Eye (tissue), 1 donor: ENCODE measurements around the gene UCK2.

Source experiments
- DNase-seq: peaks from one replicate; pipeline ENCODE4 v3.0.0-alpha.2; 2015

Gene UCK2

DNA sequence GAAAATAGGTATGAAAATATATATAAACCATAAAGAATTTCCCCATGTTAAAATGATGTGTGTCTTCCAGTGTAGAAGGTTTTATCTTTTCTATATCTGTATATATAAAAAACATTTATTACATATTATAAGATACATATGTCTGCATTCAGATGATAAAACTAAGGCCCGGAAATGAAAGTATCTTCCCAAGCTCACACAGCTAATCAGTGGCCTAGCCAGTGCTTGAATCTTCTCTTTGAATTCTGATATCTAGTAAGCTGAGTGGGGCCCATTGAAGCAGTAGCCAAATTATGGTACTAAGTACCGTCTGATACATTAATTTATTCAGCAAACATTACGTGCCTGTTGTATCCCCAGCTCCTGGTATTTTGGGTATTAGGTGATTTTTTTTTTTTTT lies 28.6 kb downstream of the UCK2 start:
- DNase-seq = no peak

DNA sequence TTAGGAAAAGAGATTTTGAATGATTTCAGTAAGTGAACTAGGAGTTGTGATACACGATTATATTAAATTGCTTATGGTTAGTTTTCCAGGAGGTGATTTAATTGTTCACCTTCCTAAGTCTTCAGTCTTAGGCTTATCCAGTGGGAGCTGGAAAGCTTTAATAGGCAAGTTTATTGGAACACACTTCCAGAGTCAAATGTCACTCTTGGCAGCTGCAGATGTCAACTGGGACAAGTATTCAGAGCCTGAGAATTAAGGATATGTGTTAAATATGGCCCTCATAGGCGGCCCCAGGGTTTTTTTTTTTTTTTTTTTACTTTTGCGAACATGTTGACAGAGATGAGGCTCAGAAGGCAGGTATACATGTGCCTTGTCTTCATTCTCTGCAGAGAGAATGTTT lies 29.2 kb downstream of the UCK2 start:
- no peak for DNase-seq

DNA sequence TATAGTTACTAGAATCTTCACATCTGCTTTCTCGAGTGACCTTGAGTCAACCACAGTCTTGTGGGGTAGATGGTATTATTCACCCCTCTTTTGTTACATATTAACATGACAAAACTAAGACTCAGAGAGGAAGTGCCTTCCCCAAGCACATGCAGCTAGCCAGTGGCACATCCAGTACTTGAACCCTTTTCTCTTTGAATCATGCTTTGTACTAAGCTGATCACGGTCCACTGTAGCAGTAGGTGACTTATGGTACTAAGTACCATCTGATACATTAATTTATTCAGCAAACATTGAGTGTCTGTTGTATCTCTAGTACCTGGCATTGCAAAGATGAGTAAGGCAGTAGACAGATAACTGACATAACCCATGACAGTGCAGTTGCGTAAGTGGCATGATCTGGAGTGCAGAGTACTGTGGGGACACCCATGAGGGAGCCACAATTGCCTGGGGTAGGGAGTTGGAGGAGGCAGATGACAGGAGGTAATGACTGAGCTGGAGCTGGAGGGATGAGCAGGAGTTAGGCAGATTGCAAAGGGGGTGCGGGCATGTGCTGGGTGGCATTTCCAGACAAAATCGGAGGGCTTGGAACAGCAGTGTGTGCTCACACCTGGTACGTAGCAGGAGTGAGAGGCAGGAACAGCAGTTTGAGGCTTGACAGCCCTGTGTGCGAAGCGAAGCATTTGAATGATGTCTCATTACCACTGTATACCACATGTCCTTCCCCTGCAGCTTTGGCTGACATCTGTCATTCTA lies 29.8 kb downstream of the UCK2 start:
- DNase-seq = no peak

DNA sequence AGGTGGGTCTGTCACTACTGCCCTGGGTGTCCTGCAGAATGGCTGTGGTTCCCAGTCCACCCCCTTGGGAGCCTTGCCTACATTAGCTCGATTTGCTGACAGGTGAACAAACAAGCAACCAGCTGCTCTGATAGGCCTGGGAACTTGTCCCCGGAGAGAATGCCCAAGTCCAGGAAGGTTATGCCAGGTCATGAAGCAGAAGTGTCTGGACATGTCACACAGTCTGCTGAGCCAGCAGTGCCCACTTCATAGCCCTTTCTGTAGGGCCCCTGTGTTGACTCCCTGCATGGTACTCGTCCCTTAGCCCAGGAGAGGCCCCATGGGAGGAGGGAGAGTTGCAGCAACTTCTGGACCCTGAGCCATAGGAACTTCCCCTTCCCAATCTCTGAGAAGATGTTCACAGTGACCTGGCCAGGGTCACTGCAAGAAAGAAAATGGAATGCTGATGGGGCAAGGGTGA lies 31.0 kb downstream of the UCK2 start:
- no peak for DNase-seq

DNA sequence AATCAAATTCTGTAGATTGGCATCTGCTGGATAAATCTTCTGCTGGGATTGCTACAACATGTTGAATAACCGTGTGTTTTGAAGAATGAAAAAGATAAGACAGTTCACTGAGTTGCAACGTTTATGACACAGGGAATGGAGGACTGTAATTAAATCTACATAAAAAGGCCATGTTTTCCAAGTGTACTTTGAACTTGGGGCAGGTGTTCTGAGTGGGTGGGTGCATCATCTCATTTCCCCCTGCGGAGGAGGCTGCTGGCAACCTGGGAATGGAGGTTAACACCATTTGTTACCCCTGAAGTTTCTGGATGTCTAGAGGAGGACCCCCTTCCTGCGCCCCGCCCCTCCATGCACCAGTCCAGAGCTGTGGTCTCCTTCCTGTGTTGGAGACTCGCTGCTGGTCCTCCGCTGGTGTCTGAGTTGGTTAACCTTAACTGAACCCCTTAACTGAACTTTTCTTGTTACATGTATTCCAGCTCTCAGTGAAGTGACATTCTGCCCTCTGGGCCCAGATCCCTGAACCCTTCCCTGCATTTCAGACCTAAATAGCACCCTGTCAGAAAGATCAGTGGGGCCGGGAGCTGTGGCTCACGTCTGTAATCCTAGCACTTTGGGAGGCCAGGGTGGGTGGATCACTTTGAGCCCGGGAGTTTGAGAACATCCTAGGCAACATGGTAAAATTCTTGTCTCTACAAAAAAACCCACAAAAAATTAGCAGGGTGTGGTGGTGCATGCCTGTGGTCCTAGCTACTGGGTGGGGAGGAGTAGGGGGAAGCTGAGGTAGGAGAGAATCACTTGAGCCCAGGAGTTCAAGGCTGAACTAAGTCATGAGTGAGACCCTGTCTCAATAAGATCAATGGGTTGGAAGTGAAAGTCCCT lies 31.8 kb downstream of the UCK2 start:
- DNase-seq = no peak

DNA sequence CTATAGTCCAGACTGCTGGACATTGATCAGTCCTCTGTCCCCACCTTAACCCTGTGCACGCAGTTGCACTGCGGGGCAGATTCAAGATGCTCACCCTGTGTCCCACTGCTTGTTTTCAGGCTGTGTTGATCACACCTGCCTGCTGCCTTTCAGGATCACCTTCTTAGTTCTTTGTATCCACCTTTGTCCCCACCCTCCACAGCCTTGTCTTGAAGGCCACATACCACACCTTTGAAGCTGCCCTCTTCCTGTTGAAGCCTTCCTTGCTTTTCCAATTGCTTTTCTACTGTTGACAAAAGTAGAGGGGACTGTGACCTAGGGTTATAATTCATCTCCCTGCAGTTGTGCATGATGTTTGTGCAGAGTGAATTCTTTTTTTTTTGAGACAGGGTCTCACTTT lies 32.7 kb downstream of the UCK2 start:
- DNase-seq = no peak

DNA sequence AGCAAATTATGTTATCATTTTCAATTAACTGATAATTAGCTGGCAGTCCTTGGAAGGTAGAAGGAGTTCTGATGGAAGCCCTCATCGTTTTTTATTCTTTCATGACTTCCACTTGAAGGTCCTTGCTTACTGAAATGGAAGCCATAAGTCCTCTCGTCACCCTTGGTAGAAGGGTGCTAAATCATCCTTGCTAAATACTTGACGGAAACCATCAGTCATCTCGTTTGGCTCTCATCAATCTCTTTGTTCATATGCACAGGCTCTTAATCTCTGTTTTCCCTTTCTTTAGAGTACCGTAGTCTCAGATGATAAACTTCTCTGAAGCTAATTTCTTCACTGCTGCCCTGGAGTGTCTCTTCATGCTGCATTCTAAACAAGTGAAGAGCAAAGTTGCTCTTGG lies 34.5 kb downstream of the UCK2 start:
- no peak for DNase-seq

DNA sequence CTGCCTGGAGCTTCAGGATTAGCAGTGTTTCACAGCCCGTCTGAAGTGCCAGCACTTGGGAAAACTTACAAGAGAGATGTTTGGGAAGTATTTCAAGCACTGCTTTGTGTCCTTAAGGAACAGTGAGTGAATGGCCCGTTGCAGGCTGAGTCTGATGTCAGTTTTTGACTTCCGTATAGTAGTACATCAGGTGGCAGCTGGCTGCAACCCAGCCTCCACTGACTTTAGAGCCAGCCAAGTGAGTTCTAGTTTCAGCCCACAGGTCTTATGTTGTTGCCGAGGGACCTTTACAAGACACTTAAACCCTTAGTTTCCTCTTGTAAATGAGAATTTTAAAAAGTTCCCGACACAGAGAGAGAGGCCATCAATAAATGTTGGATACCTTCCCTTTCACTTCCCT lies 35.0 kb downstream of the UCK2 start:
- no peak for DNase-seq

DNA sequence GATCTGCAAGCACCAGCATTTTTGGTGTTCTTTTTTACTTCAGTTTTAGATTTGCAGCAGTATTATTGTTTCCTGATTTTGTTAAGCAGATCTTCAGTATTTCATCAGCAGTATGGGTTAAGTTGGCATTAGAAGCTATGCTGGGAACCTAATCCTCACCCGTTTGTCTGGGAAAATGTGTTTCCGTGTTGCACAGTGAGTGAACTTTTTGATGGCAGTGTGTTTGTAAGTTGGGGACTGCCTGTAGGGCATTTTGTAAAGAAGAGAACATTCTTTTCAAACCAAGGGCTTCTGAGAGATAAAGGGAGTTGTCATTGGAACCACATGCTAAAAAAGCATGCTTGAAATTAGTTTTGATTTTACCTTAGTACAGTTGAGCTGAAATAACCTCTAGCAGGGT lies 35.9 kb downstream of the UCK2 start:
- DNase-seq = no peak

DNA sequence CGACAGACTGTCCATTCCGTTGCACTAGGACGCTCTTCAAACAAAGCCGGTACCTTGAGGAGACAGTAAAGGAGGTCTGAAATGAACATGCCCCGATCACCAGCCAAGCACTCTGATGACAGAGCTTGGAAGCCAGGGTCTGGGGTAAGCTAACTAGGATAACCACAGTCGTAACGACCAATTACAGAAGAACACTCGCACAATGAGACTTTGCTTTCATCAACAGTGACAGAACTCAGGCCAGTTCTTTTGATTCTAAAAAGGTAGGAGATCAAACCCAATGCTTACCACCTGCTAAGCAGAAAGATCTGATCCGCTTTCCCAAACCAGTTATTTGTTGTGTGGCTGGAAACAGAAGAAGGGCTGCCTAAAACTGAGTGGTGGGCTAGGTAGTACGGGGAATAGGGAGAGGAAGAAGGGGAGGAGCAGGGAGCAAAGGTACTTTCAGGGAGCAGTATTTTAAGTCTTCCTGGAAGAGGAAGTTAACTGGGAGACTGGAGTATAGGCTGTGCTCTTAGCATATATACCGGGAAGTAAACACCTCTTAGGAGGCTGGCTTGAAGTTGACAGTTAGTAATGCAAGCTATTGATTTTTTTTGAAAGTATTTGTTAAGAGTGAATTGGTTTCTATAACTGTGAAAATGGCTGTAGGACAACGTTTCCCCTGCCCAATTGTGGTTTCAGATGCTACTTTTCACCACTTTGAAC lies 38.4 kb downstream of the UCK2 start:
- DNase-seq = no peak

DNA sequence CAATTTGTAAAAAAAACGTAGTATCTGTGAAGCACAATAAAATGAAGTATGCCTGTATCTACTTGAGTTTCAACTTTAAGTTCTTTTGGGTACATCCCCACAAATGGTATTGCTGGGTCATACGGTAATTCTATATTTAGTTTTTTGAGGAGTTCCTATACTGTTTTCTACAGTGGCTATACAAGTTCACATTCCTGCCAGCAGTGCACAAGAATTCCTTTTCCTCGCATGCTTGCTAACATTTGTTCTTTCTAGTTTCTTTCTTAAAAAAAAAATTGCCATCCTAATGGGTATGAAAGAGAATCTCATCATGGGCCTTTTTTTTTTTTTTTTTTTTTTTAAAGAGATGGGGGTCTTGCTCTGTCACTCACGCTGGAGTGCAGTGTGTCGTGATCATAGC lies 41.9 kb downstream of the UCK2 start:
- DNase-seq = no peak

DNA sequence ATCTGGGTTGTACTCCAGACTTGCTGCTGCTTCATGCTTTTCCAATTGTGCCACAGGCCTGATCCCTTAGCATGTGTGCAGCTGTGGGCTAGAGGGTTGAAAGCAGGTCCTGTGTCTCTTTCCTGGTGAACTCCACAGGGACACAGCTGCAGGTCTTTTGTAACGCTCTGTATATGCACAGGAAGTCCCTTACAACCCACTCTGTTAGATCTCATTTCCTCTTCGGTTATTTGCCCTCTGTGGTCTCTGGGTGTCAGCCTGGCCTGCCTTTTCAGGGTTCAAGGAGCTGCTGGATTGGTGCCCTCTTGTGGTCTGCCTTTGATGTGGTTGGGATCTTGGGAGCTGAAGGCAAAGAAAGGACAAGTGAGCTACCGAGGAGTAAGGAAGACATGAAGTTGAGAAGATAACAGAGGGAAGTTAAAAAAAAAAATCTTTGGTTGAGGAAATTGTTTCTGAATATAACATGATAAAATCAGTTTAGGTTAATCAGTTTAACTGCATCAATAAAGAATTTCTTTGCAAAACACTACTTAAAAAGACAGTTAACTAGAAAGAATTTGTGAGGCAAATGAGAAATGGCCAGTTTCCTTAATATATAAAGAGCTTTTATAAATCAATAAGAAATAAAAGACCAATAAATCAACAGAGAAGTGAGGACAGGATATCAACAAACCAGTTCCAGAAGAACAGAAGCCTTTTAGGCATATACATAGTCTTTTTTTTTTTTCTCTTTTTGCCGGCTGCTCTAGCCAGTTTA lies 44.1 kb downstream of the UCK2 start:
- DNase-seq = peak; percentile 62

DNA sequence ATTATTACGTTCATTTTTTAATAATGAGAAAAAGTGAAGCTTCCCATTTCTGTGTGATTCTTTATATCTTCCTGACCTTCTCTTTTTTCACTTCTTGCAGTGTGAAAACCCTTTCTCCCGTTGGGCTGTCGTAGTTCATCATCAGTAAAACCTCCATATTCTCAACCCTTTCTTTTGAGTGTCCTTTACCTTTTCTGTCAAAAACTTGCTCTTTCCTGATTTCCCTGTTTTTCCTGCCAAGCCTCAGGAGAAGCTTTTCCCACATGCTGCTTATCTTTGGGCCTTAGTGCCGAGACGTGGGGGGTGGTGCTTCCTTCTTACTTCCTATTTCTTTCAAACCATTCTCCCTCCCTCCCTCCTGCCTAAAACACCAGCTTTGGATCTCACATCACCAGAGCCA lies 46.1 kb downstream of the UCK2 start:
- DNase-seq = no peak

DNA sequence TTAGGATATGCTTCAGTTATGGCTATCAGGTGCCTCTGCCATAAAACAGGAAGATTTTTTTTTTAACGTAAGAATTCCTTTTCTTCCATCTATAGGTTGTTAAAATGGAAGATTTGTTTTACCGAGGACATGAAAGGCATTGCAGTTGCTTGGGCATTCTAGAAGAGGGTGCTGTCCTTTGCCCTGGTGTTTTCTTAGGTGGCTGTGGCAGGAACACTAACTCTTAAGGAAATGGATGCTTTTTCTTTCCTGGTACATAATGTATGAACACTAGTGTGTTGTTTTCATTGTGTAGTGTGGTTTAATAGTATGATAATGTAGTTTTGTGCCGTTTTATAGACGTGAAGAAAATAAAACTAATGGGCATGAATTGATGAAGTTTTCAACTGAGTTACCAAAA lies 47.2 kb downstream of the UCK2 start:
- no peak for DNase-seq

DNA sequence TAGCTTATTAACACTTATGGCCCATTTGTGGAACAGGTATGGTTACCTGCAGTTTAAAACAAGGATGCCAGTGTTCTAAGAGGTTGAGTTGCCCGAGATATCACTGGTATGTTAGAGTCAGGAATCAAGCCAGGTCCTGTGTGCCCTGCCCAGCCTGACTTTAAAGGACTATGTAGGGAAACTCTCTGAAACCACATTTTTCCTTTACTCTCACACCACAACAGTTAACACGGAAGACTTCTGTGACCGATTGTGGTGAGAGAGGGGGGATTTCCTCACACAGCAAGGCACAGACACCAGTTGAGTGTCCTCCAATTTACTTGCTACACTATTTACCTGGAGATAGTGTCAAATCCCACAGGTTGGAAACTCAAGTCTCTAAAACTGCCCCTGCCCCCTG lies 47.8 kb downstream of the UCK2 start:
- no peak for DNase-seq

DNA sequence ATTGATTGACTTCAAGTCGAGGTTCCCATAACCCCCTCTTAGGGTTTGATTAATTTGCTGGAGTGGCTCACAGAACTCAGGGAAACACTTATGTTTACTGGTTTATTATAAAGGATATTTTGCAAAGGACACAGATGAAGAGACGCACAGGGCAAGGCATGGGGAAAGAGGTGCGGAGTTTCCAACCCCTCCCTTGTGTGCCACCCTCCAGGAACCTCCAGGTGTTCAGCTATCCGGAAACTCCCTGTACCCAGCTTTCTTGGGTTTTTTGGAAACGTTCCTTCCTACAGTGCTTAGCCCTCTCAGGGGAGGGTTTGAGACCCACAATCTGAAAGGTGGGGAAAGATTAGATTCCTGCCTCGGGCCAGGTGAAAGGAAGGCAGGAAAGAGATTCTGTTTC lies 48.2 kb downstream of the UCK2 start:
- DNase-seq = no peak

DNA sequence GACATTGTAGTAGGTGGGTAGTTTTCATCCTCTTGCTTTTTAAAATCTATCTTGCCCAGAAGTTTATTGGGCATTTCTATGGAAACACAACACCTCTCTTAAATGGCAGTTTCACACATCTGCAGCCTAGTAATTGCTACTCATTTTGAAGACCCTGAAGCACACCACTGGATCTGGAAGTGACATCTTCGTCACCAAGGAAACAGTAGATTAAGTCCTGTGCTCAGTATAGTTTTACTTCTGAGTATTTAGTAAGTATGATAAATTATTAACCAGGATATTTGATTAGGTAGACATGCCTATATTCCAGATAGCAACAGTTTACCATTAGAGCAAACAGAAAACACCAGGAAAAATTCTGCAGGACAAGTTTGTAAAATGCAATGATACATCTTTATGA lies 48.7 kb downstream of the UCK2 start:
- no peak for DNase-seq

DNA sequence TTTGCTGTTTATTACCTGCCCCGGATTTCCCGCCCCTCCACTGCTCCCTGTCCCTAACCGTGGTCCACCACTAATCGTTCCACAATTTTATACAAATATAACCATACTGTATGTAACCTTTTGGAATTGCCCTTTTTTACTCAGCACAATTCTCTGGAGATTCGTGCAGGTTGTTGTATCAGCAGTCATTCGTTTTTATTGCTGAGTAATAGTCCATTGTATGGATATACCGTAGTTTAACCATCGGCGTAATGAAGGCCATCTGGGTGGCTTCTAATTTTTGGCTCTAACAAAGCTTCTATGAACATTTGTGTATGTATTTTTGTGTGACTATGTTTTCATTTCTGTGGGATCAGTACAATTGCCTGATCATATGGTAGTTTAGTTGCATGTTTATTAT lies 50.0 kb downstream of the UCK2 start:
- no peak for DNase-seq

DNA sequence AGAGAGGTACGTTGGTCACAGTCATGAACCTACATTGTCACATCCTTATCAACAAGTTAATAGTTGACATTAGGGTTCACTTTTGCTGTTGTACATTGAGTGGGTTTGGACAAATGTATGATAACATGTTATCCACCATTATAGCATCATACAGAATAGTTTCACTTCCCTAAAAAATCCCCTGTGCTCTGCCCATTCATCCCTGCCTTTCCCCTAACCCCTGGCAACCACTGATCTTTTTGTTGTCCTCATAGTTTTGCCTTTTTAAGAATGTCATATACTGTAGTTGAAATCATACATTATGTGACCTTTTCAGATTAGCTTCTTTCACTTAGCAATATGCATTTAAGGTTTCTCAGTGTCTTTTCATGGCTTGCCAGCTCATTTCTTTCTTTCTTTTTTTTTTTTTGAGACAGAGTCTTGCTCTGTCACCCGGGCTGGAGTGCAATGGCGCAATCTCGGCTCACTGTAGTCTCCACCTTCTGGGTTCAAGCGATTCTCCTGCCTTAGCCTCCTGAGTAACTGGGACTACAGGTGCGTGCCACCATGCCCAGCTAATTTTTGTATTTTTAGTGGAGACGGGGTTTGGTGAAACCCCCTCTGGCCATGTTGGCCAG lies 50.6 kb downstream of the UCK2 start:
- no peak for DNase-seq

DNA sequence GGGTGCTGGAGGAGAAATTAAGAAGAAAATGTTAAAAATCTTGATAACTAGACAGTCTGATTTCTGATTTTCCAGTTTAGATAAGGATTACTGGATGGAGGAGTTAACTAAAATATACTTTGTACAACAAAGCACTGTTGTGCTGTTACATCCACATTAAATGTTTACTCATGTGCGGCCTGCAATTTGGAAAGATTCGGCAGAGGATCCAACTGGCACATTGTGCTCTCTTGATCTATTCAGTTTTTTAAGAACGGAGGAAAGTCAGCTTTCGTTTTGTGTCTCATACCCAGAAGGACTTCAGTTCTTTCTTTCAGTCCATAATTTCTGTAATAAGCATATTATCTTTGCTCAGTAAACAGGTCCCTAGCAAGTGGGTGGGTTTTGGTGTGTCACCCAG lies 52.5 kb downstream of the UCK2 start:
- no peak for DNase-seq

DNA sequence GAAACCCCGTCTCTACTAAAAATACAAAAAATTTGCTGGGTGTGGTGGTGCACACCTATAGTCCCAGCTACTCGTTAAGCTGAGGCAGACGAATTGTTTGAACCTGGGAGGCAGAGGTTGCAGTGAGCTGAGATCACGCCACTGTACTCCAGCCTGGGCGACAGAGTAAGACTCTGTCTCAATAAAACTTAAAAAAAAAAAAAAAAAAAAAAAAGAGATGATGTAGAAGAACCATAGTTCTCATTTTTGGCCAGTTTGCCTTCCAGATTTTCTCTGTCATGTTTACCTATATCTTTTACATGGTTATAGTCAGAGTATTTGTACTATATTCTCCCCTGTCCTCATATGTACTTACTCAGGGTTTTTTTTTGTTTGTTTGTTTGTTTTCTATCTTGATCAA lies 53.6 kb downstream of the UCK2 start:
- DNase-seq = no peak

DNA sequence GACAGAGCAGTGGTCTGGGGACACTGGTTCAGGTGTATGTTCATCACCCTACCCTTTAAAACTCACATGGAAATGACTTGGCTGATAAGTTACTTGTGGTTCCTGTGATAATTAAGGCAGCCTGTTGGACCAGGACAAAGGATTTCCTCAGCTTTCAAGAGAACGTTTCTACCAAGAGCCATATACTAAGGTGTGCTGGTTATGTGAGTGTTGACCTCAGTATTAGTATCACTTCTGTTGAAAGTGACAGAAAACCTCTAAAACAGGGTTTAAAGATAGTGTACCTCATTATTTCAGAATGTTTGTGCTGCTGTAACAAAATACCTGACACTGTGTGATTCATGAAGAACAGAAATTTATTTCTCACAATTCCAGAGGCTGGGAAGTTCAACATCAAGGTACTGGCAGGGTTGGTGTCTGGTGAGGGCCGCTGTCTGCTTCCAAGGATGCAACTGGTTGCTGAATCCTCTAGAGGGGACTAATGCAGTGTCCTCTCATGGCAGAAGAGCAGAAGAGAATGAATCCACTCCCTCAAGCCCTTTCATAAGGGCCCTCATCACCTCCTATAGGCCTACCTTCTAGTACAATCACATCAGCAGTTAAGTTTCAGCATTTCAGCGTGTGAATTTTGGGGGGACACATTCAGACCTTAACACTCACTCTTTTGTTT lies 54.9 kb downstream of the UCK2 start:
- no peak for DNase-seq
